Measurements from ENCODE around the gene MESP2. TPM values are rescaled to one million over a fixed set of nuclear protein-coding genes. Genes with fewer than 3 reads are reported as not detected.

MESP2 gene
- total RNA-seq, 1 experiment from 2014 or later: 0.28 TPM

DNA sequence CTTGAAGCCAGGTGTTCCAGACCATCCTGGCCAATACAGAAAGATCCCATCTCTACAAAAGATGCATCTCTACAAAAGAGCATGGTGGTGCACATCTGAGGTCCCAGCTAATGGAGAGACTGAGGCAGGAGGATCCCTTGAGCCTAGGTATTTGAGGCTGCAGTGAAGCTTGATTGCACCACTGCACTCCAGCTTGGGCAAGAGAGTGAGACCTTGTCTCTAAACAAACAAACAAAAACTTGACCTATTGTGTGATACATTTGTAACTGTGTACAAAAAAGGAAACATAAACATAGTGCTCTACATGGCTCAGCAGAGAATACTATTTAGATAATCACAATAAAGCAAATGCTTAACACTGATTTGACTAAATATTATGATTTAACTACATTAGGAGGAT is 19.9 kb downstream of the MESP2 start:
- Histone ChIP-seq H3K18ac (ENCODE audit: insufficient read length, low read depth, low read length) (no peak overlapping the region), H4K8ac (replicated peaks; ENCODE audit: insufficient read length, low read depth, low read length) (no peak overlapping the region), H3T11ph (ENCODE audit: low read length) (no peak overlapping the region), H2BK12ac (ENCODE audit: insufficient read length, low read depth, low read length) (no peak overlapping the region), H3K27me3 (ENCODE audit: insufficient read depth, low read length) (no peaks in the 10 kb centered on the region), H2BK5ac (ENCODE audit: insufficient read length, low read length) (no peak overlapping the region), H2BK20ac (ENCODE audit: low read depth, low read length, poor library complexity, severe bottlenecking) (no peak overlapping the region), H3K4ac (ENCODE audit: low read depth, low read length) (no peak overlapping the region), H3K23me2 (ENCODE audit: insufficient read length, low read depth, low read length, poor library complexity, severe bottlenecking) (no peaks in the 10 kb centered on the region), H4K91ac (ENCODE audit: insufficient read length, low read depth, low read length) (no peak overlapping the region), H3K79me2 (ENCODE audit: insufficient read depth, low read length) (no peaks in the 10 kb centered on the region), H3K56ac (ENCODE audit: insufficient read length, low read depth, low read length) (no peak overlapping the region), H4K20me1 (ENCODE audit: control insufficient read depth, insufficient read depth, insufficient read length) (no peaks in the 10 kb centered on the region), H2BK15ac (ENCODE audit: low read depth, low read length) (no peak overlapping the region), H2AK5ac (ENCODE audit: insufficient read length, low read length) (no peak overlapping the region), H3K9ac (ENCODE audit: extremely low read depth, insufficient read length, low read length) (no peak overlapping the region), H3K79me1 (ENCODE audit: insufficient read depth, low read depth, low read length, poor library complexity, severe bottlenecking) (no peaks in the 10 kb centered on the region), H3K4me2 (ENCODE audit: insufficient read depth, insufficient read length, low read length) (no peak overlapping the region), H4K5ac (ENCODE audit: insufficient read length, low read depth, low read length) (no peak overlapping the region), H2BK120ac (ENCODE audit: low read depth, low read length, poor library complexity, severe bottlenecking) (no peak overlapping the region), H3K4me1 (ENCODE audit: insufficient read depth, low read length) (no peaks in the 10 kb centered on the region), H3K14ac (ENCODE audit: insufficient read depth, low read length) (no peak overlapping the region), H2AFZ (ENCODE audit: low read length) (no peak overlapping the region), H3K9me3 (ENCODE audit: control insufficient read depth, low read depth, low read length) (no peaks in the 10 kb centered on the region), H3K23ac (ENCODE audit: insufficient read length, low read depth, low read length) (no peak overlapping the region), H3K27ac (ENCODE audit: insufficient read length, low read depth, low read length) (no peak overlapping the region)
- H3K9me3 Mint-ChIP-seq: no peaks in the 10 kb centered on the region
- H3K27ac Mint-ChIP-seq: no peak overlapping the region
- DNase-seq: no peak
- no peak overlapping the region for H3K4me3 Mint-ChIP-seq
- H3K4me1 Mint-ChIP-seq: no peaks in the 10 kb centered on the region
- TF ChIP-seq, protein P1, sequence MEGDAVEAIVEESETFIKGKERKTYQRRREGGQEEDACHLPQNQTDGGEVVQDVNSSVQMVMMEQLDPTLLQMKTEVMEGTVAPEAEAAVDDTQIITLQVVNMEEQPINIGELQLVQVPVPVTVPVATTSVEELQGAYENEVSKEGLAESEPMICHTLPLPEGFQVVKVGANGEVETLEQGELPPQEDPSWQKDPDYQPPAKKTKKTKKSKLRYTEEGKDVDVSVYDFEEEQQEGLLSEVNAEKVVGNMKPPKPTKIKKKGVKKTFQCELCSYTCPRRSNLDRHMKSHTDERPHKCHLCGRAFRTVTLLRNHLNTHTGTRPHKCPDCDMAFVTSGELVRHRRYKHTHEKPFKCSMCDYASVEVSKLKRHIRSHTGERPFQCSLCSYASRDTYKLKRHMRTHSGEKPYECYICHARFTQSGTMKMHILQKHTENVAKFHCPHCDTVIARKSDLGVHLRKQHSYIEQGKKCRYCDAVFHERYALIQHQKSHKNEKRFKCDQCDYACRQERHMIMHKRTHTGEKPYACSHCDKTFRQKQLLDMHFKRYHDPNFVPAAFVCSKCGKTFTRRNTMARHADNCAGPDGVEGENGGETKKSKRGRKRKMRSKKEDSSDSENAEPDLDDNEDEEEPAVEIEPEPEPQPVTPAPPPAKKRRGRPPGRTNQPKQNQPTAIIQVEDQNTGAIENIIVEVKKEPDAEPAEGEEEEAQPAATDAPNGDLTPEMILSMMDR (conservative IDR thresholded peaks at IDR 0.05): no peak
- H3K27me3 Mint-ChIP-seq (ENCODE audit: low read depth): peaks cover 13% of the 10 kb centered on the region
- no peaks in the 10 kb centered on the region; a peak in 1 of 7 replicates for H3K36me3 Mint-ChIP-seq (ENCODE audit: insufficient read depth in 1 of 3, low read depth in 3 of 3)
